ENCODE data around the gene NDST1.

The NDST1 gene

DNA sequence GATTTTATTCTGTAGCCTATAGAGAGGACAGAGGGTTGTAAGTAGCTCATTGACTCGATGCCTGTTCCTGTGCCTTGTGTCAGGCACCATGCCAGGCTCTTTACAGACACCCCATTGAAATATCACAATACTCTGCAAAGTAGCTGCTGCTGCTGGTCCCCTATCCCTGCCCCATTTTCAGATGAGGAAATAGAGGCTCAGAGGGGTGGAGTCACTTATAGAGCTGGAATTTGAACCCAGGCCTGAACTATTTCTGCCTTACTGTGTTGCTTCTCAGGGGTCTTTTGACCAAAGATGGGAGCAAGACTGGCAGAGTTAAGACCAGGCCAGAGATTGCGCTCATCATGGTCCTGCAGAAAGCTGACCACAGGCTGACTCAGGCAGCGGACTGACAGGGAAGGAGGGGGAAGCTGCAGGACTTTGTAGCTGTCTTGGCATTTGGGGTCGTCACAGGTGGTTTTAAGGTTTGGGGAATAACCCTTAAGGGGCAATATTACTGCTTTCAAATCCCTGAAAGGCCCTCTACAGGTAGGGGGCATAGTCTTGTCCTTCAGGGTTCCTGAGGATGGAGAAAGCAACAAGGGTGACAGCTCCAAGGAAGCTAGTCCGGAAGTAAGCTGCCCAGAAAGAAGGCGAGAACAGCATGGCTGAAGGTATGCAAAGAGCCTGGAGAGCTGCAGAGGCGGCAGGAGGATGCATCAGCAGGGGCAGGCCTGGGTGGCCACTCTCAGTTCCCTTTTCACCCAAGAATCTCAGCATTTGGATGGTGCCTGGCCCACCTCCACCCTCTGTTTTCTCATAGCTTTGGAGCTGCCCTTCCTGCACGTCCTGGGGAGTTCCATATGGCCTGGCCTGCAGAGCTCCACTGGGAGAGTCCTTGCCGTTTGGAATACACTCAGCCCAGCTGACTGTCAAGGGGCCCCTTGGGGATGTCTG, 18.3 kb upstream of the NDST1 start:
- DNase-seq, result no peak

DNA sequence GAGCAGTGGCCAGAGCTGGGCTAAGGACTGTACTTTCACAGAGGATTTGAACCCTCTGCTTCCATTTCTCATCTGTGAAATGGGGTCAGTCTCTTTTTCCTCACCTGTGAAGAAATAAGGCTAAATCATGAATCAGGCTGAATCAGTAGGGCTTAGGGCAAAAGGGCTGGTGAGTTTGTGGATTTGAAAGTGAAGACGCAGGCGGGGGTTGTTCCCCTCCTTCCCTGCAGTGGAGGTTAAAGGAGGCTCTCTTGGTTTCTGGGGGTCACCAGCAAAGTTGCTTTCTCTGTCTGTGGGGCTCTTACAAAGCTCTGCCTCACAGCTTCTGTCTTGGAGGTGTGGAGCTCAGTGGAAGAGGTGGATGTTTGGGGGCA, 17.6 kb upstream of the NDST1 start:
- no peak for DNase-seq

DNA sequence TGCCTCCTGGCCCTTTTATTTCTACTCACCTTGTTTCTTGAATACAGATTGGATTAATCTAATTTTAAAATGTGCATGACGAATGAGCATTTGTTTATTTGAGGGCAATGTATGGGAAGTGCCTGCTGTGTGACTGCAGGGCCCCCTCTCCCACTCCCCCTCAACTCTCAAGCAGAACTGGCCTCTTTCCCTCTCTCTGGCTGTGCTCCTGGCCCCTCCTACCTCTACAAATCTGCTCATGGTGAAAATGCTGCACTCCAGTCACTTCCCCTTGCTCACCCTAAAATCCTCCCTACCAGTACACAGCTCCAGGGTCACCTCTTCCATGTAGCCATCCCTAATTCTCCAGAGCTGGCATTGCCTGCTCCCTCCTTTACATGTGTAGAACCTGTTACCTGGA, 17.2 kb upstream of the NDST1 start:
- no peak for DNase-seq

DNA sequence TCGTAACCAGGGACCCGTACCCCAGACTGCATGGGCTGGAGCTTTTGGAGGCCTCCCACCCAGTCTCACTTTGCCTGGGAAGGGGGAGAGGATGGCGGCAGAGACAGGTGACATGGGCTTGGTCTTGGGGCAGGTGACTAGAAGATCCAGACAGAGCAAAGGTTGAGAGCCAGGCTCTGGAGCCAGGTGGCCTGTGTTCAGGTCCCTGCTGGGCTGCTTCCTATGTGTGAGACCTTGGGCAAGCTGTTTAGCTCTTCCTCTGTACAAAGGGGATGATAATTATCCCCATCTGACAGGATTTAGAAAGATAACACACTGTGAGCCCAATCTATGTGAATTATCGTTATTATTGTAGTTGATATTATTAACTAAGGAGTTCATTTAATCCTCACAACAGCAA, 16.1 kb upstream of the NDST1 start:
- no peak for DNase-seq

DNA sequence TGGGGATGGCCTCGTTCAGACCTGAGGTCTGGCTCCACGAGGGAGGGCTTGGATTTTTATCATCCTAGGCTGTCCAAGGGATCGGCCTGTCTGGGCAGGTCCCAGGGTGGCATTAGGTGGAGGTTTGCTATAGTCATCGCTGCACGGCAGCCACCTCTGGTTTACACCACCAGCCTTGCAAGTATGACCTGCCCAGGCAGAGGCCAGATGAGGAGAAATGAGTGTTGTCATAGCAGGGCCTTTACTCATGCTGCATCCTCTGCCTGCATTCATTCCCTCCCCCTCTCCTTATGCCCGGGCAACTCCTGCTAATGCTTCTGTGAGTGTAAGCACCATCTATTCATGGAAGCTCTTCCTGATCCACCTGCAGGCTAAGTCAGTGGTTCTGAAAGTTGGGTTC, 15.3 kb upstream of the NDST1 start:
- DNase-seq, result no peak

DNA sequence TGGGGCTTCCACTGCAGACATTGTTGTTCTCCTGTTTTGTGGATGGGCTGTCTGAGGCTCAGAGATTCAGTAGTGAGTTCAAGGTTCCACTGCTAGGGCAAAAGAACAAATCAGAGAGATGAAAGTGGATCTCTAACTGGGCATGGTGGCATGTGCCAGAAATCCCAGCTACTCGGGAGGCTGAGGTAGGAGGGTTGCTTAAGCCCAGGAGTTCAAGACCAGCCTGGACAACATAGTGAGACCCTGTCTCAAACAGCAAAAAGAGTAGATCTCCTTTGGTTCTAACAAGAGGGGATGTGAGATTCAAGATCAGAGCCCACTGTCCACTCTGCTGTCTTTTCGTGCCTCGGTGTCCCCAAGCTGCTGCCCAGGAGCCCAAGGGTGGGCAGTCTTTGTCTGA, 11.8 kb upstream of the NDST1 start:
- DNase-seq, result no peak

DNA sequence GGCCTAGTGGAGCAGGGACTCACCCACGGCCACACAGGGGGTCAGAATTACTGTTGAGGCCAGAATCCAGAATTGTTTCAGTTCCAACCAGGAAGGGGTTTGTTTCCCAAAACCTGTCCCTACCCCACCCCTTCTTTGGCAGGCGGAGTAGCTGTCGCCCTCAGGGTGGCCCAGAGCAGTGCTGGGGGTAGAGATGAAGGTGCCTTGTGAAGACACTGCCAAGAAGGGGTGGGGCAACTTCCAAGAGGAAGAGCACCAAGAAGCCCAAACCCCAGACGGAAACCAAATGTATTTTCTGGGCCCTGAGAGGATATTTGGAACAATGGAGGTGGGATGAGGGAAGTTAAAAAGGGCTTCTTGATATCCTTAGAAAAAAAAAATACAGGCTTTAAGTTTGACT, 11.4 kb upstream of the NDST1 start:
- DNase-seq, result no peak

DNA sequence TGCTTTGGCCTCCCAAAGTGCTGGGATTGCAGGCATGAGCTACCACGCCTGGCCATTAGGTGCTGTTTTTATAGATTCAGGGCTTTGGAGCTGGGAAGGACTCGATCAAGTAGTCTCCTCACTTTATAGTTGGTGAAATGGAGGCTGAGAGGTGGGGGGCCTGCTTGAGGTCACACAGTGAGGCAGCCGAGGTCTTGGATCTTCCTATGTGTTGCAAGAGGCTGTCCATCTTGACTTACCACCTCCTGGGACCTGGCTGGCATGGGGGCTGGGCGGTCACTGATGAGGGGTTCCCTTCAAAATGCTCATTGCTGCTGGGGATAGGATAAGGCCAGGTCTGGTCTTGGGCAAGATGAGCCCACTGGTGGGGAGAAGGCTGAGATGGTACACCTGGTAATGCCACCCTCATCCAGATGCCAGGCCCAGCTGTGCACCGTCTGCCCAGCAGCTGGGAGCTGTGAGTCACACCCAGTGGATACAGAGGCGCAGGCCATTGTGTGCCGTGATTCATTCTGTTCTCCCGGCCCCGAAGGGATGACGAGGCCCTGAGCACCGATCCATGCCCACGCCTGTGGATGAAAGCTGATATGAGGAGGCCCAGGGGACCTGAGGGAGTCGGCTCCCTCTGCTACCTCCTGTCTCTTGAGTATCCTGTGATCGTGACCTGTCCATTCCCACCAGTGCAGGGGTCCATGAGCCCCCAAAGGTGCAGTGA, 10.5 kb upstream of the NDST1 start:
- DNase-seq, result no peak

DNA sequence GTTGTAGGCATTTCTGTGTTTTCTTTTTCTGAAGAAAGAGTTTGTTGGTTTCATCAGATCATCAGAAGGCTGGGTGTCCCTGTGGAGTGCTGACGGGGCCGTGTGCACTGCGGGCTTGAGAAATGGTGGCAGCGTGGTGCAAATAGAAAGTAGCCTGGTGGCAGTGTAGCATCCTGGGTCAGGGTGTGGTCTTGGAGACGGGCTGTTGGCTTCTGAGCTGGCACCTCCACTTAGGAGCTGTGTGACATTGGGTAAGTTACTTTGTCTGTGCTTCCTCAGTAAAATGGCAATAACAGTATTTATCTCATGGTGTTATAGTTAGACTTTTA, 10.0 kb upstream of the NDST1 start:
- no peak for DNase-seq

DNA sequence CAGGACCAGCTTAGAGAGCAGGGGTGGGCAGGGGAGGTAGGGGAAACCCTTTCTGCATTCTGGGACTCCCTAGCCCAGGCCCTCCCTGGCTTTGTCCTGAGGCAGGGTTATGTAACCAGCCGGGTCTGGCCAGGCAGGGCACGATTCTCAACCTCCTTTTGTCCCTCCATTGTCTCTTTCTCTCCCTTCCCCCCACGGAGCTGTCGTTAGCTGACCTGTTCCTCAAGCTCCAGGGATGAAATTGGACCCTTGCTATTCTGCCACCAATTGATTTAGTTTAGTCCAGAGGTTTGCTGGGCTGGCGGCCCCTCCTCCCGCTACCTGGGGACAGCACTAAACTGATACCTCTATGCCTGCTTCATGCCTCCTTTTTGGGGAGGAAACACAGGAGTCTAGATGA, 9.4 kb upstream of the NDST1 start:
- DNase-seq, result no peak

DNA sequence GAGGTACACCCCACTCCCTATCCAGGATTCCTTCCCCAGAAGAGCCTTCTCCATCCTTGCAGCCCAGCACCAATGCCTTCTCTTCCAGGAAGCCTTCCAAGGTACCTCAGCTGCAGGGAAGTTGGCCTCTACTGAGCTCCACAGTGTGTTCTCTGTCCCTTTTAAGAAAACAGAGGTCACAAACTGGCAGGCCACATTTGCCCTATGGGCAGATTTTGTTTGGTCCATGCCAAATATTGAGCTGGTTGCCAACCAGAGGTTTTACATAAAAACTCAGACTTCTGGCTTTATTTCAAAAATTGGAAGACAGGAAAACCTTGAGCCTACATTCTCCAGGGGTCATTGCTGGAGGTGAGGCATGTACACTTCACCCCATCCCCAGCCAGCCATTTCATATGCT, 9.0 kb upstream of the NDST1 start:
- no peak for DNase-seq

DNA sequence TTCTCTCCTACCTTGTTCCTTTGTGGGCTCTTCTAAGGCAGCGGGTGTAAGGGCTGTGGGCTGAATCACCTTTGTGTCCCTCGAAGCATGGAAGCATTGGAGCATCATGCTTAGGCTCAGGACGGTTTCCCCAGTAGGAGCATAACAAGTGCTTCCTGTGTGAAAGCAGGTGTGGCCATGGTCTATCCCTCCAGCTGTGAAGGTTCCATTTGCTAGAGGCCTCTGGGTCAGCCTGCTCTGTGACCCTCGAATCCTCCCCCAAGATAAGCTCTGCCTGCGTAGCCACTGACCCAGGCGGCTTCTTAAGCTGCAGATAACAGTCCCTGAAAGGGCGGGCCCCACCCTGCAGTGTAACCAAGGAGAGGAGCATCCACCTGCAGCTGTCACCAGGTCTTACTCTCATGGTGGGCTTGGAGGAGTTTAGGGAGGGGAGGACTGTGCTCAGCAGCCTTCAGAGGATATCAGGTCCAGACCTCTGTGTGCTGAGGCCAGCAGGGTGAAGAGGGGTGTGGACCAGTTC, 8.4 kb upstream of the NDST1 start:
- no peak for DNase-seq

DNA sequence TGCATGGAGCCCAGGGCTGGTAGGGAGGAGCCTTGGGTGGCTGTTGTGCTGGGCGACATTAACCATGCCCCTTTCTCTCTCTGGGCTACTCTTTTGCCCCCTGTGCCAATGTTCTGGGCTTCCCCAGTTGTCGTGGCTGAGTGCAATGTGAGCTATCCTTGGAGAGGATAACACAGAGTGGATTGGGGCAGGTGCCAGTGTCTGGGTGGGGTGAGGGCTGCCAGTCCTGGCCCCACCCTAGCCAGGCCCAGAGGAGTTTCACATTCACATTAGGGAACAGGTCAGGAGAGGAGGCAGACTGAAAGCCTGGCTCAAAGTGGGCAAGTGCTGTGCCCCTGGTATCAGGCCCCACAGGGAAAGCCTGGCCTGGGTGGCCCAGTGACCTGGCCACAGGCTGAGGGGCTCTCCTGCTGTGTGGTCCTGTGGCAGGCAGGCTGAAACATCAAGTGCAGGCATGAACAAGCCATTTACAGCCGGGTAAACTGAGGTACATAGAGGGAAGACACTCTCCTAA, 7.5 kb upstream of the NDST1 start:
- DNase-seq, result no peak

DNA sequence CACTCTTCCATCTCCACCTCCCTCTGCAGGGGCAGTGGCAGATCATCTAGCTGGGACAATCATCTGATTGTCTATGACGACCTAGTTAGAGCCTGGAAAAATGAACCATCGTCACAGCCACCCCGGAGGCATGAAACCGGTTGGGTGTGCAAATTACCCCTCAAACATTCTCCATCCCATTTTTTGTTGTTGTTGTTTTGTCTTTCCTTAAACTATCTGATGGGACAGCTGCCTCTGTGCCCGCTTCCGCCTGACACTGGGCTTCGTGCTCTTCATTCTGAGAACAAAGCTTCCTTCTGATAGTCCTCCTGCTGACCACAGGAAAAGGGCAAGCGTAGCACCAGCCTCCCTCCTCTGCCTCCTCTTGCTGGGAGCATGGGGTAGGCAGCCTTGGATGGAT, 7.0 kb upstream of the NDST1 start:
- DNase-seq, result no peak

DNA sequence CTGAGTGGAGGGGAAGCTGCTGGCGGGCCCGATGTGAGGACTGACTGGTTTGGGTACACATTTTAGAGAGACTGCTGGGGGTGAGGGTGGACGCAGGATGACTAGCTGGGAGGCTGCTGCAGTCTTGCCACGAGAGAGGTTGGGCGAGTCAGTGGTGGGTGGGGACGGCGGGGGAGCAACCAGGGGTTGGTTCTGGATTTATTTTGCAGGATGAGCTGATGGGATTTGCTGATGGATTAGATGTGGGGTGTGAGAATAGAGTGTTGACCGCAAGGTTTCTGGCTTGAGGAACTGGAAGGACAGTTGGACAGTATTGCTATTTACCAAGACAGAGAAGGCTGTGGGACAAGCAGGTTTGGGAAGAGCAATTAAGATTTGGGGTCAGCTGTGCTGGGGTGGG, 5.8 kb upstream of the NDST1 start:
- DNase-seq, result no peak

DNA sequence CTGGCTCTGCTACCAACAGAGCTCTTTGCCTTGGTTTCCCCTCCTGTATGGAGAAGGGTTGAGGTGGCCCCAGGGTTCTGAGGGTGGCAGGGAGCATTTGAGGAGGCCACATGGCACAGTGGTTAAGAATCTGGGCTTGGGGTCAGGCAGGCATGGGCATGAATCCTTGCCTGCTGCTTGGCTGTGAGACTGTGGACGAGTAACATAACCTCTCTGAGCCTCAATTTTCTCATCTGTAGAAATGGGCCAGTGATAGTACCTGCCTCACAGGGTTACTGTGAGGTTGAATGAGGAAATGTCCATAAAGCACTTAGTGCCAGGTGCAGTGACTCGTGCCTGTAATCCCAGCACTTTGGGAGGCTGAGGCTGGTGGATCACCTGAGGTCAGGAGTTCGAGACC, 5.1 kb upstream of the NDST1 start:
- DNase-seq, result no peak

DNA sequence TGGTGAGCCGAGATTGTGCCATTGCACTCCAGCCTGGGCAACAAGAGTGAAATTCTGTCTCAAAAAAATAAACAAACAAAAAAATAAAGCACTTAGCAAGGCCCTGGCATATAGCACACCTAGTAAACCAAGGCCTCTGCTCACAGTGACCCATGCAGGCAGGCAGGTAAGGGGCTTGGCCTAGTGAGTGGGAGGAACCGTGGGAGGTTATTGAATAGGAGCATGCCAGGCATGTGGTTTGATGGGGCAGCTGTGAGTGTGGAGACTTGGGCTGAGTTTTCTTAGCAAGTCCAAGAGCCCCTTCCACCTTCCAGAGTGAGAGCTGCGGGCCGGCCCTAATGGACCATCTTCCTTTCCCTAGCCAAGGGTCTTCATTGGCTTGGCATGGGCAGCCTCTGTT, 4.5 kb upstream of the NDST1 start:
- DNase-seq, result no peak

DNA sequence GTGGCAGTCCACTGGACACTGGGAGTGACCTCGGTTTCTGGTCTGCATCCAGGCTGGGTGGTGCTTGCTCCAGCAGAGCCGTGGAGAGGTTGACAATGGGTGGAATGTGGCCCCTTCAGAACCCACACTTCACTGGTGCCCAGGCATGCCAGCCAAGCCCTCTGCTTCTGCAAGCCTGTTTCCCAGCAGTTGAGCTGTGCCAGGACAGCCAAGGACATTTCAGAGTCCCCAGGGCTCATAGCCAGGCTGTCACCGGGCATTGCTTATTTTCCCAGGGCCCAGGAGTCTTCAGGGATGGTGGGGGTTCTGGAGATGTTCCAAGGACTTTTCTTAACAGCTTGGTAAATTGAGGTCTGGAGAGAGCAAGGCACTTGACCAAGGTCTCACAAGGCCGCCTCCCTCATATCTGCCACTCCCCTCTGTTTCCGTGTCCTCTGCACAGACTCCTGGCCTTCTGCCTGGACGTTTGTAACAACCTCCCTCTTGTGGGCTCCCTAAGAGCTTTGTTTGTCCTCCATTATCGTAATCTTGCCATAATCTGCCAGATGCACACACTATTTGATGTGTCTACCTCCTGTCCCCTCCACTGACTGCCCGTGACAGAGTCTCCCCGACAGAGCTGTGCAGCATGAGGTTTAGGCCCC, 3.8 kb upstream of the NDST1 start:
- no peak for DNase-seq

DNA sequence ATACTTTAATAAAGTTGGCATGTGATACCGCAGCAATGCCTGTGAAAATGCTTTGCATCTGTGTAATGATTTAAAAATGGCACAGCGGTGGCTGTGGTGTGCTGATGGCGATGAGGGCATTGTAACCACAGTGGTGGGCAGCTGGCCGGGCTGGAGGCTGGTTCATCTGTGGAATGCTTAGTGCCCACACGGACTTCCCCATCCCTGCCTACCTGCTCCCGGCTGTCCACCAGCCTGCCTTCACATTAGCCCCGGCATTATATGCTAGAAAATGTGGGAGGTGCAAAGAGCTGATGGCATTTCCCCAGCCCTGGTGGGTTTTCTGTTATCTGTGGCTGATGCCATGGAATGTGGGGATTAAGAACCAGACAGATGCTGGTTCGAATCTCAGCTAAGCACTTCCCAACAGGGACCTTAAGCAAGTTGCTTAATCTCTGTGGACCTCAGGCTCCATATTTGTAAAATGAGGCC, 2.9 kb upstream of the NDST1 start:
- no peak for DNase-seq

DNA sequence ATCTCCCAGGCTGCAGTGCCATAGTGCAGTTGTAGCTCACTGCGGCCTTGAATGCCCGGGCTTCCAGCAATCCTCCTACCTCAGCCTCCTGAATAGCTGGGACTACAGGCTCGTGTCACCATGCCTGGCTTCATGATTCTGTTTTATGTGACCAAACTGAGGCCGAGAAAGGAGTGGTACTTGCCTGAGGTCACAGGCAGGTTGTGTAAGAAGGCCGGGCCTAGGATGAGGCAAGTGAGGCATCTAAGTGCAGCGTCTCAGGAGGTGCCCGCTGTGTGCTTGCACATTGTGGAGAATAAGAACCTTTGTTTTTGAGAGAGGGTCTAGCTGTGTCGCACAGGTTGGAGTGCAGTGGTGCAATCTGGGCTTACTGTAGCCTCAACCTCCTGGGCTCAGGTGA, 2.1 kb upstream of the NDST1 start:
- DNase-seq, result no peak

DNA sequence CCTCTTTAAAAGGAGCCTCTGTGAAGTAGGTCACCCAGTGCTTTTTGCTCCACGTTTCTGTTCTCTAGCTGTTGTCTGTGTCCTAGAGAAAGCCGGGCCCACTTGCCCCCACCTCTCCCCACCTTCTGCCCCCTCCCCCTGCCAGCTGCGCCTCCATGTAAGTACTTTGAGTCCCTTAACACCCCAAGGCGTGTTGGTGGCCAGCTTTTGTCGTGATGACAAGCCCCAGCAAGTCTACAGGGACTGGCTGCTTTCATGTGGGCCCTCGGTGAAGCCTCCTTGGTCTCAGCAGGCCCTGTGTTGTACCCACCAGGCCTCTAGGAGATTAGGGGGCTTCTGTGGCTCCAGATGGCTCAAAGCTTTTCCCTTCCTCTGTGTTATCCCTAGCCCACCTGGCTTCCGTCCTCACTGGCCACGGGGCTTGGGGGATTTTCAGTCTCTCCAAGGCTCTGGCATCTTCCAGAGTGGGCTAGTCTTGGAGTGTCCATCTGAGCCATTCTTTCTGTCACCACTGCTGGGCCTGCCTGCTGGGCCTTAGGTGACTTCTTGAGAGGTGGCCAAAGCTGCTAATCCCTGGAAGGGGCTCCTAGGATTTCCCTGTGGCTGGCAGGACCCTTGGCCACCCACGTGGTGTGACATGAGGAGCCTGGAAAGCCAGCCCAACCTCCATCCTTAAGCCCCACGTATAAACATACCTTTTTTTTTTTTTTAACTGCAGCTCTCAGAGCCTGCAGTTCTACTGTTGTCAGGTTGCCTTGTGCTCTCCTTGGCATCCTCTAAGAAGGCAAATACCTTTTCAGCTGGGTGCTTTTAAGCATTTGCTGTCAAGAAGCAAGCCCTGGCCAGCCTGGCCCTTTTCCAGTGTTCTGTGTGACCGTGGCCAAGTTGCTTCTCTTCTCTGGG, 1.1 kb upstream of the NDST1 start:
- DNase-seq, result no peak

DNA sequence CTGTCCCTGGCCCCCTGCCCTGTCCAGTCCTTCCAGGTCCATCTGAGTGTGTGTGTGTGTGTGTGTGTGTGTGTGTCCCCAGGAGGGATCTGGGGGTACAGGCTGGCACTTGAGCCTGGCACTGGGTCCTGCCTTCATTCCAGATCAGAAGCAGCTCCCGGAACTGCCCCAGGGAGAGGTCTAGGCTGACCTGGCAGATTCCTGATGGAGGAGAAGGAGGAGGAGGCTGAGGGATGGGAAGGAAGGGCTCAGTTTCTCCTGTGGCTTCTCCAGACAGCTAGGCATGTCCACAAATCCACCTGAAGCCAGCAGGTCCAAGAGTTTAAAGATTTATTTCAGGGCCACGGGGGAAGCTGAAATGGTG, 328 bp downstream of the NDST1 start:
- no peak for DNase-seq

DNA sequence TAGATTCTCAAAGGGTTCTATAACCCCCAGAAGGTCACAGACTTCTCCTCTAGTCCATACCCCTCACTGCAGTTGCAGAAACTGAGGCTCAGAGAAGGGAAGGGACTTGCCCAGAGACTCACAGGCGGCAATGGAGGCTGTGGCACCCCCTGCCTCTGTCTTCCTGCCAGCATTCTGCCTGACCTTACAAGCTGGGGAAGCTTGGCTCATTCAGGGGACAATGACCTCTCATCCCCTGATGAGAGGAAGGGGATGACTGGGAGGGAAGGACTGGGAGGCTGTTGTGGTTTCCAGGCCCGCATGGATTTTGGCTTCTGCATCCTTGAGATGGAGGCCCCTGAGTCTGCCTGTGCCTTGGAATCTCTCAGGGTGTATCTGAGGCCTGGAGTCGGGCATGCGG, 897 bp downstream of the NDST1 start:
- no peak for DNase-seq
